KMS-11 (cell line): ENCODE measurements around the gene VSIR.
A peak's percentile ranks its signal among the peaks of the same experiment; 100 is the strongest.

Experiments
- H2AFZ ChIP-seq: fragments of 200-600 bp; sonication (generic); 2 replicates; pipeline ENCODE4 v1.6.1; 2016; ENCODE audit warnings: antibody characterized with exemption, mixed run types, low read depth
- H3K27ac ChIP-seq: fragments of 200-600 bp; sonication (generic); 2 replicates; pipeline ENCODE4 v1.6.1; 2016; ENCODE audit warnings: mild to moderate bottlenecking, mixed run types
- H3K27me3 ChIP-seq: fragments of 200-600 bp; sonication (generic); 2 replicates; pipeline ENCODE4 v1.6.1; 2017; ENCODE audit warnings: mild to moderate bottlenecking, low read depth, mixed run types, moderate library complexity; ENCODE audit not compliant: insufficient read depth
- H3K36me3 ChIP-seq: fragments of 200-600 bp; sonication (generic); 2 replicates; pipeline ENCODE4 v1.6.1; 2017; ENCODE audit warnings: mild to moderate bottlenecking, mixed run types; ENCODE audit not compliant: insufficient read depth
- H3K4me1 ChIP-seq: fragments of 200-600 bp; sonication (generic); 2 replicates; pipeline ENCODE4 v1.6.1; 2016; ENCODE audit warnings: mild to moderate bottlenecking, low read depth, mixed run types; ENCODE audit not compliant: poor library complexity, severe bottlenecking
- H3K4me2 ChIP-seq: fragments of 200-600 bp; sonication (generic); 2 replicates; pipeline ENCODE4 v1.7.0; 2016; ENCODE audit warnings: mild to moderate bottlenecking, mixed run types
- H3K4me3 ChIP-seq: fragments of 200-600 bp; sonication (generic); IDR thresholded peaks from 2 replicates; pipeline ENCODE4 v1.6.1; 2017; ENCODE audit warnings: low read depth, low read length, mixed read lengths; ENCODE audit not compliant: insufficient read depth
- H3K79me2 ChIP-seq: fragments of 200-600 bp; sonication (generic); 2 replicates; pipeline ENCODE4 v1.6.1; 2016; ENCODE audit warnings: low read depth, mixed run types; ENCODE audit not compliant: insufficient read depth
- H3K9ac ChIP-seq: fragments of 200-600 bp; sonication (generic); 2 replicates; pipeline ENCODE4 v1.6.1; 2016; ENCODE audit warnings: mild to moderate bottlenecking, mixed run types
- H4K20me1 ChIP-seq: fragments of 200-600 bp; sonication (generic); 2 replicates; pipeline ENCODE4 v1.6.1; 2016; ENCODE audit warnings: mild to moderate bottlenecking, mixed run types; ENCODE audit not compliant: insufficient read depth
- CTCF ChIP-seq: fragments of 200-600 bp; sonication (generic); conservative IDR thresholded peaks from 2 replicates; pipeline ENCODE4 v1.6.1; 2017; ENCODE audit warnings: low read depth, mild to moderate bottlenecking, antibody characterized with exemption, low read length, moderate library complexity, mixed read lengths

Gene VSIR

GRCh38 chr10:71773221-71773971 is at the start of gene VSIR:
TSS of gene VSIR (minus strand) at chr10:71773520. CDS start at chr10:71773439, 81 bp downstream.
- no peaks in the 10 kb centered on the region for H4K20me1 ChIP-seq
- no peak within 1 kb of the TSS for H3K4me3 ChIP-seq
- H3K27me3 ChIP-seq = peaks cover 12% of the 10 kb centered on the region; the same call in 1 of the 2 replicates
- H3K4me1 ChIP-seq = peaks cover 6% of the 10 kb centered on the region
- peak within 1 kb of the TSS; percentile 82 for H3K4me2 ChIP-seq
- no peak within 1 kb of the TSS for H3K9ac ChIP-seq
- TF ChIP-seq CTCF = peak; percentile 74
- no peaks in the 10 kb centered on the region for H3K79me2 ChIP-seq
- H2AFZ ChIP-seq = peak within 1 kb of the TSS; percentile 83; the same call in 1 of the 2 replicates
- no peaks in the 10 kb centered on the region for H3K36me3 ChIP-seq
- no peak within 1 kb of the TSS for H3K27ac ChIP-seq

DNA sequence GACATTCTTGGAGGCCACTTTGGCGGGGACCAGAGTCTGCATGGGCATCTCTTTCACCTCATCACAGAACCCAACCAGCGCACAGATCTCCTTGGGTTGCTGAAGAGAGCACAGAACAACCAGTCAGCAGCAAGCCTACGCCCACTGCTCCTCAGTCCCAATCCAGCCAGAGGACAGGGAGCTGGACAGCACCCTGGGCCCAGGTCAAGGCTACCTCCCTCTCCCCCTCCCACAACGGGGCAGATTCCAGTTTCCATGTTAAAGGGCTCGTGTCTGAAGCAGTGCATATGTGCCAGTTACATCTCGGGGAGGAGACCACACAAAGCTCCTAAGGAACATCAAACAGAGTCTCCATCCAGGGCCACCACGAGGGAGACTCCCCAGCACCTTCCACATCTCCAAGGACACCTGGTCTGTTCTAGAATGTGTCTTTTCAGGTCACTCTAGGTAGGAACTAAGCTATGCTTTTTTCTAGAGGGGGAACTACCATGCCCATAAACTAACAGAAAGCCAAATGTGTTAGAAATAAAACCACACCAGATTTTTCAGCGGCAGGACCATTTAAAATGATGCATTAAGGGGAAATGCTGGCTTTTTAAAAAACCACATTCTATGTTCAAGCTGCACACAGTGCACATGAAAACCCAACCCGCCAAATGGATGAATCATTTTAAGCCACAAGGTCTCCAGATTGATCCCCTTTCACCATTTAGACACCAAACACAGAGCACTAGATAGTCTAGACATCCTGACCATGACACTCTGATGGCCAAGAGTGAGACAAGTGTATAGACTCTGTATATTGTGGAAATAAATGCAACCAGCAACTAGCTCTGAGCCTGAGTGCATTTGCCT is 48.8 kb upstream of the VSIR start:
- Histone ChIP-seq H3K36me3 (no peaks in the 10 kb centered on the region), H3K27ac (no peak overlapping the region), H3K4me1 (no peaks in the 10 kb centered on the region), H3K79me2 (no peaks in the 10 kb centered on the region), H3K4me2 (no peak overlapping the region), H3K4me3 (no peak overlapping the region), H3K9ac (no peak overlapping the region), H4K20me1 (no peaks in the 10 kb centered on the region), H2AFZ (no peak overlapping the region), H3K27me3 (no peaks in the 10 kb centered on the region)
- no peak for TF ChIP-seq CTCF

DNA sequence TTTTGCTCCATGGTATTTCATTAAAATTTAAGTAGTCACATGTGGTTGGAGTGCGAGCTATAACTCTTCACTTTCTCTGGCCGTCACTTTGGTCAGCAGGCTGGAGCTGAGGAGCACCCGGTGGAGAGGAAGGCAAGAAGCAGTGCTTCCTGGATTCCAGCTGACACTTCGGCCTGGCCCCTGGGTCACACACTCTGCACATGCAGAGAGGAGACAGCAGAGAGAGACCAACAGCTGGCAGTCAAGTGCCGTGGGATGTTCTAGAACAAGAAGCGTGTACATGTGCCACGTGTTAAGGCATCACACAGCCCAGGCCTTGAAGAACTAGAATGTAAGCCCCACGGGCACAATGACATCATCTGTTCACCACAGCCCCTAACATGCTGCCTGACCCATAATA is 47.6 kb upstream of the VSIR start:
- H3K4me3 ChIP-seq = no peak overlapping the region
- no peaks in the 10 kb centered on the region for H3K36me3 ChIP-seq
- H3K79me2 ChIP-seq = no peaks in the 10 kb centered on the region
- H3K4me1 ChIP-seq = no peaks in the 10 kb centered on the region
- no peaks in the 10 kb centered on the region for H3K27me3 ChIP-seq
- H2AFZ ChIP-seq = no peak overlapping the region
- no peak for TF ChIP-seq CTCF
- no peak overlapping the region for H3K4me2 ChIP-seq
- no peaks in the 10 kb centered on the region for H4K20me1 ChIP-seq
- H3K9ac ChIP-seq = no peak overlapping the region
- H3K27ac ChIP-seq = no peak overlapping the region

- Histone ChIP-seq H3K27ac (no peak overlapping the region), H3K9ac (no peak overlapping the region), H4K20me1 (no peaks in the 10 kb centered on the region), H3K4me3 (no peak overlapping the region), H3K4me1 (no peaks in the 10 kb centered on the region), H2AFZ (no peak overlapping the region), H3K4me2 (no peak overlapping the region), H3K79me2 (no peaks in the 10 kb centered on the region), H3K36me3 (no peaks in the 10 kb centered on the region), H3K27me3 (no peaks in the 10 kb centered on the region)
- TF ChIP-seq CTCF = no peak
These were observed 46.7 kb upstream of the VSIR start for GRCh38 chr10:71819985-71820384.
